Measurements from ENCODE around the gene FGF1. TPM values are rescaled to one million over a fixed set of nuclear protein-coding genes. Genes with fewer than 3 reads are reported as not detected.

FGF1 gene
- total and polyA plus RNA-seq, 2 donors: 0.99 to 1.6 TPM

- H3K9me3 ChIP-seq (ENCODE audit: control insufficient read depth in 2 of 2, insufficient read depth in 1 of 2, low read length in 1 of 2): no peaks in the 10 kb centered on the region
- no peak overlapping the region for H3K27ac ChIP-seq (ENCODE audit: low read depth in 1 of 2, low read length in 1 of 2)
- peaks cover 0 to 6% of the 10 kb centered on the region in 2 donors for H3K27me3 ChIP-seq (ENCODE audit: control insufficient read depth in 2 of 2, insufficient read depth in 1 of 2, low read length in 1 of 2)
- 92% methylated on average over 8 of the region's 8 CpGs for WGBS
- no peak overlapping the region for H3K4me3 ChIP-seq (ENCODE audit: low read length in 2 of 2)
- H3K36me3 ChIP-seq (ENCODE audit: control insufficient read depth in 2 of 2, insufficient read depth in 2 of 2, low read length in 1 of 2): no peaks in the 10 kb centered on the region
- no peak for DNase-seq (ENCODE audit: low read depth in 6 of 9, low spot score in 9 of 9)
- H3K4me1 ChIP-seq (ENCODE audit: control insufficient read depth in 2 of 2, insufficient read depth in 2 of 2, low read length in 2 of 2): no peaks in the 10 kb centered on the region
Observed at GRCh38 chr5:142634216-142635011, 51.5 kb downstream of the FGF1 start.

GRCh38 chr5:142630927-142631539 is 54.9 kb downstream of the FGF1 start:
- H3K36me3 ChIP-seq (ENCODE audit: control insufficient read depth in 2 of 2, insufficient read depth in 2 of 2, low read length in 1 of 2): no peaks in the 10 kb centered on the region
- no peaks in the 10 kb centered on the region for H3K27me3 ChIP-seq (ENCODE audit: control insufficient read depth in 2 of 2, insufficient read depth in 1 of 2, low read length in 1 of 2)
- H3K27ac ChIP-seq (ENCODE audit: low read depth in 1 of 2, low read length in 1 of 2): no peak overlapping the region
- no peaks in the 10 kb centered on the region for H3K9me3 ChIP-seq (ENCODE audit: control insufficient read depth in 2 of 2, insufficient read depth in 1 of 2, low read length in 1 of 2)
- WGBS: 93% methylated on average over 7 of the region's 7 CpGs
- DNase-seq (ENCODE audit: low read depth in 6 of 9, low spot score in 9 of 9): no peak
- no peaks in the 10 kb centered on the region for H3K4me1 ChIP-seq (ENCODE audit: control insufficient read depth in 2 of 2, insufficient read depth in 2 of 2, low read length in 2 of 2)
- H3K4me3 ChIP-seq (ENCODE audit: low read length in 2 of 2): no peak overlapping the region

- H3K27me3 ChIP-seq (ENCODE audit: control insufficient read depth in 2 of 2, insufficient read depth in 1 of 2, low read length in 1 of 2): no peaks in the 10 kb centered on the region
- no peak overlapping the region for H3K27ac ChIP-seq (ENCODE audit: low read depth in 1 of 2, low read length in 1 of 2)
- no peaks in the 10 kb centered on the region for H3K36me3 ChIP-seq (ENCODE audit: control insufficient read depth in 2 of 2, insufficient read depth in 2 of 2, low read length in 1 of 2)
- H3K4me1 ChIP-seq (ENCODE audit: control insufficient read depth in 2 of 2, insufficient read depth in 2 of 2, low read length in 2 of 2): peaks cover 0 to 5% of the 10 kb centered on the region in 2 donors
- no peak overlapping the region for H3K4me3 ChIP-seq (ENCODE audit: low read length in 2 of 2)
- H3K9me3 ChIP-seq (ENCODE audit: control insufficient read depth in 2 of 2, insufficient read depth in 1 of 2, low read length in 1 of 2): no peaks in the 10 kb centered on the region
- no peak for DNase-seq (ENCODE audit: low read depth in 6 of 9, low spot score in 9 of 9)
- WGBS: 94% methylated on average over 5 of the region's 5 CpGs
Observed at GRCh38 chr5:142627383-142628217, 58.3 kb downstream of the FGF1 start.

- DNase-seq (ENCODE audit: low read depth in 6 of 9, low spot score in 9 of 9): no peak
- Histone ChIP-seq H3K4me3 (ENCODE audit: low read length in 2 of 2) (no peak overlapping the region), H3K27me3 (ENCODE audit: control insufficient read depth in 2 of 2, insufficient read depth in 1 of 2, low read length in 1 of 2) (no peaks in the 10 kb centered on the region), H3K9me3 (ENCODE audit: control insufficient read depth in 2 of 2, insufficient read depth in 1 of 2, low read length in 1 of 2) (no peaks in the 10 kb centered on the region), H3K36me3 (ENCODE audit: control insufficient read depth in 2 of 2, insufficient read depth in 2 of 2, low read length in 1 of 2) (no peaks in the 10 kb centered on the region), H3K27ac (ENCODE audit: low read depth in 1 of 2, low read length in 1 of 2) (no peak overlapping the region), H3K4me1 (ENCODE audit: control insufficient read depth in 2 of 2, insufficient read depth in 2 of 2, low read length in 2 of 2) (peaks cover 0 to 5% of the 10 kb centered on the region in 2 donors)
- 96% methylated on average over 2 of the region's 2 CpGs for WGBS
Observed at GRCh38 chr5:142626786-142627185, 59.1 kb downstream of the FGF1 start.

- Histone ChIP-seq H3K4me1 (ENCODE audit: control insufficient read depth in 2 of 2, insufficient read depth in 2 of 2, low read length in 2 of 2) (peaks cover 0 to 5% of the 10 kb centered on the region in 2 donors), H3K4me3 (ENCODE audit: low read length in 2 of 2) (no peak overlapping the region), H3K27ac (ENCODE audit: low read depth in 1 of 2, low read length in 1 of 2) (no peak overlapping the region), H3K27me3 (ENCODE audit: control insufficient read depth in 2 of 2, insufficient read depth in 1 of 2, low read length in 1 of 2) (no peaks in the 10 kb centered on the region), H3K9me3 (ENCODE audit: control insufficient read depth in 2 of 2, insufficient read depth in 1 of 2, low read length in 1 of 2) (no peaks in the 10 kb centered on the region), H3K36me3 (ENCODE audit: control insufficient read depth in 2 of 2, insufficient read depth in 2 of 2, low read length in 1 of 2) (no peaks in the 10 kb centered on the region)
- DNase-seq (ENCODE audit: low read depth in 6 of 9, low spot score in 9 of 9): no peak
- WGBS: 53% methylated on average over 3 of the region's 3 CpGs
Observed at GRCh38 chr5:142626099-142626498, 59.8 kb downstream of the FGF1 start.

GRCh38 chr5:142621227-142621626 is 64.7 kb downstream of the FGF1 start:
- no peak overlapping the region for H3K4me3 ChIP-seq (ENCODE audit: low read length in 2 of 2)
- H3K4me1 ChIP-seq (ENCODE audit: control insufficient read depth in 2 of 2, insufficient read depth in 2 of 2, low read length in 2 of 2): peaks cover 0 to 7% of the 10 kb centered on the region in 2 donors
- WGBS: 93% methylated on average over 3 of the region's 3 CpGs
- H3K27ac ChIP-seq (ENCODE audit: low read depth in 1 of 2, low read length in 1 of 2): no peak overlapping the region
- DNase-seq (ENCODE audit: low read depth in 6 of 9, low spot score in 9 of 9): no peak
- no peaks in the 10 kb centered on the region for H3K36me3 ChIP-seq (ENCODE audit: control insufficient read depth in 2 of 2, insufficient read depth in 2 of 2, low read length in 1 of 2)
- H3K9me3 ChIP-seq (ENCODE audit: control insufficient read depth in 2 of 2, insufficient read depth in 1 of 2, low read length in 1 of 2): peaks cover 0 to 3% of the 10 kb centered on the region in 2 donors
- H3K27me3 ChIP-seq (ENCODE audit: control insufficient read depth in 2 of 2, insufficient read depth in 1 of 2, low read length in 1 of 2): no peaks in the 10 kb centered on the region

- WGBS: 95% methylated on average over 11 of the region's 11 CpGs
Observed at GRCh38 chr5:142619815-142620214, 66.1 kb downstream of the FGF1 start.

GRCh38 chr5:142618130-142618523 is 67.8 kb downstream of the FGF1 start:
- peaks cover 0 to 2% of the 10 kb centered on the region in 2 donors for H3K27me3 ChIP-seq (ENCODE audit: control insufficient read depth in 2 of 2, insufficient read depth in 1 of 2, low read length in 1 of 2)
- H3K27ac ChIP-seq (ENCODE audit: low read depth in 1 of 2, low read length in 1 of 2): no peak overlapping the region
- peaks cover 0 to 3% of the 10 kb centered on the region in 2 donors for H3K9me3 ChIP-seq (ENCODE audit: control insufficient read depth in 2 of 2, insufficient read depth in 1 of 2, low read length in 1 of 2)
- no peaks in the 10 kb centered on the region for H3K36me3 ChIP-seq (ENCODE audit: control insufficient read depth in 2 of 2, insufficient read depth in 2 of 2, low read length in 1 of 2)
- WGBS: 65% methylated on average over 6 of the region's 6 CpGs
- peak in 1 of 9 donors; percentile 39 for DNase-seq (ENCODE audit: low read depth in 6 of 9, low spot score in 9 of 9)
- no peak overlapping the region for H3K4me3 ChIP-seq (ENCODE audit: low read length in 2 of 2)
- H3K4me1 ChIP-seq (ENCODE audit: control insufficient read depth in 2 of 2, insufficient read depth in 2 of 2, low read length in 2 of 2): peaks cover 0 to 2% of the 10 kb centered on the region in 2 donors

More at GRCh38 chr5:142619815-142620214, 66.1 kb downstream of the FGF1 start:
- Histone ChIP-seq H3K36me3 (ENCODE audit: control insufficient read depth in 2 of 2, insufficient read depth in 2 of 2, low read length in 1 of 2) (no peaks in the 10 kb centered on the region), H3K4me1 (ENCODE audit: control insufficient read depth in 2 of 2, insufficient read depth in 2 of 2, low read length in 2 of 2) (peaks cover 0 to 2% of the 10 kb centered on the region in 2 donors), H3K4me3 (ENCODE audit: low read length in 2 of 2) (no peak overlapping the region), H3K27me3 (ENCODE audit: control insufficient read depth in 2 of 2, insufficient read depth in 1 of 2, low read length in 1 of 2) (no peaks in the 10 kb centered on the region), H3K27ac (ENCODE audit: low read depth in 1 of 2, low read length in 1 of 2) (no peak overlapping the region), H3K9me3 (ENCODE audit: control insufficient read depth in 2 of 2, insufficient read depth in 1 of 2, low read length in 1 of 2) (peaks cover 0 to 3% of the 10 kb centered on the region in 2 donors)
- no peak for DNase-seq (ENCODE audit: low read depth in 6 of 9, low spot score in 9 of 9)
